GM18517 (cell line): ENCODE measurements around the gene EDARADD.
"Not testable (repeated sequence)": the region's sequence is repeated elsewhere in the genome, so short reads cannot be mapped to it uniquely, and the experiment has no call there.

Source experiments
- ATAC-seq: cut with Tn5 transposase; IDR thresholded peaks from one replicate; pipeline ENCODE4 v1.9.1; 2021; ENCODE audit warnings: mild to moderate bottlenecking, moderate library complexity; ENCODE audit not compliant: unreplicated experiment

Gene EDARADD

DNA sequence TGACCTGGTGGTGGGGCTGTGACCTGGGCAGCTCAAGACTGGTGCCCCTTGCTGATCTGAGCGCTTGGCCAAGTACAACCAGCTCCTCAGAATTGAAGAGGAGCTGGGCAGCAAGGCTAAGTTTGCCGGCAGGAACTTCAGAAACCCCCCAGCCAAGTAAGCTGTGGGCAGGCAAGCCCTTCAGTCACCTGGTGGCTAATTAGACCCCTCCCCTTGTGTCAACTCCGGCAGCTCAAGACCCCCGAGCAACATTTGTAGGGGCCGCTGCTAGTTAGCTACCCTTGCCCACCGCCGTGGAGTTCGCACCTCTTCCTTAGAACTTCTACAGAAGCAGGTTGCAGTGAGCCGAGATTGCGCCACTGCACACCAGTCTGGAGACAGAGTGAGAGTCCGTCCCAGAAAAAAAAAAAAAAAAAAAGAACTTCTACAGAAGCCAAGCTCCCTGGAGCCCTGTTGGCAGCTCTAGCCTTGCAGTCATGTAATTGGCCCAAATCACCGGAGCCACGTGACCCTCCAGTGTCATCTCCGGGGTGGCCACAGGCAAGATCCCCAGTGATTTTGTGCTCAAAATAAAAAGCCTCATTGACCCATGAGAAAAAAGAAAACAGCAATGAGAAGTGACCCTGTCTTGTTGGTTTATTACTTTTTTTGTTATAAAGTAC is 90.4 kb downstream of the EDARADD start:
- ATAC-seq, result no peak

DNA sequence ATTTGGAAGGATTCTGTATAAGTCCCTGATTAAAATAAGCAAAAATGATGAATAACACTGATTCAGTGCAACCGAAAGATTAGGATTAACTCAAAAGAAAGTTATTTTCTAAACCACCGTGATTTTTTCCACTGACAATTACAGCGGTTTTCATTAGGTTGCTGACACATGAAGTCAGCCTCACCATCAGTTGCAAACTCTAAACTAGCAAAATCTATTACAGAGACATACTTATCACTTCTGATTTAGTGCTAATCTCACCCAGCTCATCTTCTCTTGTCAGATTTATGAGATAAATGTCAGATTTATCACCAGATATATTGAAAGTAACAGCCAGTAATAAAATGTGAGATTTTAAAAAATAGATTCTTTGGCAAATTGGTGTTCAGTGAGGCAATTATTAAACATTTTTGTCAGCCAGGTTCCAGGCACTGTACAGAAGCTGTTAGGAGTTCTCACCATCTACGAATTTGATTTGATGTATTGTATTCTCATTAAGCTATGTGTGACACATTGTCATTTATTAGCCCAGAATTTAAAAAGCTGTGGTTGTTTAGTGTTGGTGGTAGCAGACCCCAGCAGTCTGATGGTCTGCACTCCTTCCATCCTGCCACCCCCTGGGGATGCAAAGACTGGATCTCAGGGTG is 92.4 kb downstream of the EDARADD start:
- ATAC-seq, result no peak

GRCh38 chr1:236489161-236489560 is 95.1 kb downstream of the EDARADD start:
- not testable (repeated sequence) for ATAC-seq

- ATAC-seq, result no peak
Observed at GRCh38 chr1:236489710-236490377, 95.8 kb downstream of the EDARADD start.

GRCh38 chr1:236491469-236492136 is 97.5 kb downstream of the EDARADD start:
- ATAC-seq, result no peak

DNA sequence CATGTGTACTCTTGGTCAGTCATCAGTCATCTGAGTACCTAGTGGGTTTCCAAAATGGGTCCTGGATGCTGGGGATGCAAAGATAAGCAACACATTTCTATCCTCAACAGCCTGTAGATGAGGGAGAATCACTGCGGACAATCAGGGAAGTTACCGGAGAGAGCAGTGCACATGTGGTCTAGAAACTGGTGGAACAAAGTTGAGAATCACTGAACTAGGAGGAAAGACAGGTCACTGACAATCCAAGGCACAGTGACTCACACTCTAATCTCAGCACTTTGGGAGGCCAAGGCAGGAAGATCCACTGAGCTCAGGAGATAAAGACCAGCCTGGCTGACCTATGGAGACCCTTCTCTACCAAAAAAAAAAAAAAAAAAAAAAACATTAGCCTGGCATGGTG is 98.3 kb downstream of the EDARADD start:
- ATAC-seq, result no peak

DNA sequence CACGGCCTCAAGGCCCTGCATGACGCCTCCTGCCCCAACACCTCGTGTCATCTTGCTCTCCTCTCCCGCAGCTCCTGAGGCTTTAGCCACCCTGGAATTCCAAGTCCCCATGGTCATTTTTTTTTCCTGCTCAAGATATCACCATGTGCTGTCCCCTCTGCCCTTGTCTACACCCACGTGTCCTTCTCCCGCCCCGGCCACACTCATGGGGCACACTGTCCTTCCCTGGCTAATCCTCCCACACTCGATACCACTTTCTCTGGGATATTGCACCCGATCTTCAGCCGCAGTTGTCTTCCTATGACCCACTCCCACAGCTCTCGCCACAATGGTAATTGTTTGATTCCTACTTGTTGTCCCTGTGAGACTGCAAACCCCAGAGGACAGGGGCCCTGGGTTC is 100.0 kb downstream of the EDARADD start:
- ATAC-seq, result no peak

DNA sequence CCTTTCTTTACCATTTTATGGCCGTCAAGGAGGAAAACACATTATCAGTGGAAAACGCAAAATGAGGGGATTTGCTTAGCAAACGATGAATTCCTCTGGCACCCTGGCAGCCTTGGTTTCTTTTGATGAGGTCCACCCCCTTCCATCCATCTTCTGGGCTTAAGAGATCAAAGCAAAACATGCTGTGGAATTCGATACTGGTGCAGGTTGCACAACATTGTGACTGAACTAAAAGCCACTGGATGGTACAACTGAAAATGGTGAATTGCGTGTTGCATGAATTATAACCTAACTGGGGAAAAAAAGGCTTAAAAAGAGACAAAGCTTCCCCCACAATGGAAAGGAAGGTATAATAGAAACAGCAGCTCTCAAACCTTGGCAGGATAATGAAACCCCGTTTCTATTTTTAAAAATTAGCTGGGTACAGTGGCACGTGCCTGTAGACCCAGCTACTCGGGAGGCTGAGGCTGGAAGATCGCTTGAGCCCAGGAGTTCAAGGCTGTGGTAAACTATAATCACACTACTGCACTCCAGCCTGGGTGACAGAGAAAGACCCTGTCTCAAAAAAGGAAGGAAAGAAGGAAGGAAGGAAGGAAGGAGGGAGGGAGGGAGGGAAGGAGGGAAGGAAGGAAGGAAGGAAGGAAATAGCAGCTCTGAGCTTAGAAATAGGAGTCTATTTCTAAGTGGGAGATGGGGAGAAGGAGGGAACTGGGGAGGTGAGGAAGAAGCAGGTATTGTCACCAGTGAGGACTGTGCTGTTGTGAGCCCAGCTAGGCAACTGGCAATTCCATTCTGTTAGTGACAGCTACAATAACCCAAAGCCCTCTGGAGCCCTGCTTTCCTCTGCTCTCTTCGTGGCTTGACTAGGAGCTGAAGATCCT is 100.7 kb downstream of the EDARADD start:
- no peak for ATAC-seq

DNA sequence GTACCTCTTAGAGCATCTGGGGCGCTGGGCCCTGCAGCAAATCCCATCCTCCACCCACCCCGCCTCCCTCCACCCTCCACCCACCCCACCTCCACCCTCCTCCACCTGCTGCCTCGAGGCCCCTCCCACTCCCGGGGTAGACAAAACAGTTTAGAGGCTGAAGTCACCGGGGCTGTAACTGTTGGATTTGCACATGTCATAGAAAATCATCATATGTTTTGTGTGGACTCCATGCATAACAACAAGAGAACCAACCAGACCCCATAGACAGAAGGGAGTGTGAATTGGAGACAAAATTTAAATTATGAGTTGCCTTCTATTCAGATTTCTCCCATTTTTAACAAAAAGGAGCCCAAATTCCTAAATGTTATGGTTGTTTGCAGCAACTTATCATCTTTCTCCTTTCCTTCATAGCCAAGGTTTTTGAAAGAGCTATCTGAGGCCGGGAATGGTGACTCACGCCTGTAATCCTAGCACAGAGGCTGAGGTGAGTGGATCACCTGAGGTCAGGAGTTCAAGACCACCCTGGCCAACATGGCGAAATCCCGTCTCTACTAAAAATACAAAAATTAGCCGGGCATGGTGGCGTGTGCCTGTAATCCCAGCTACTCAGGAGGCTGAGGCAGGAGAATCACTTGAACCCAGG is 101.5 kb downstream of the EDARADD start:
- no peak for ATAC-seq

- ATAC-seq, result no peak
Observed at GRCh38 chr1:236497908-236498307, 103.8 kb downstream of the EDARADD start.

- ATAC-seq, result no peak
Observed at GRCh38 chr1:236501093-236501492, 107.0 kb downstream of the EDARADD start.

- no peak for ATAC-seq
Observed at GRCh38 chr1:236502579-236502971, 108.5 kb downstream of the EDARADD start.

GRCh38 chr1:236502972-236503639 is 109.0 kb downstream of the EDARADD start:
- no peak for ATAC-seq

DNA sequence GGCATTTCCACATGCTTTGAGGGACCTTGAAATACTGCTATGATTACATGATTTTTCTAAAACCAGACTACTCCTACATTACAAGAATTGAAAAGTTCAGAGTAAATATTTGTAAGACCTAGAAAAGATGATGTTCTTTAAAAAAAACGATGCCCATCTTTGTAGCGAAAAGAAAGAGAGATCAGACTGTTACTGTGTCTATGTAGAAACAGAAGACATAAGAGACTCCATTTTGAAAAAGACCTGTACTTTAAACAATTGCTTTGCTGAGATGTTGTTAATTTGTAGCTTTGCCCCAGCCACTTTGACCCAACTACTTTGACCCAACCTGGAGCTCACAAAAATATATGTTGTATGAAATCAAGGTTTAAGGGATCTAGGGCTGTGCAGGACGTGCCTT is 110.3 kb downstream of the EDARADD start:
- not testable (repeated sequence) for ATAC-seq

GRCh38 chr1:236507022-236507700 is 113.1 kb downstream of the EDARADD start:
- no peak for ATAC-seq

GRCh38 chr1:236508593-236509027 is 114.5 kb downstream of the EDARADD start:
- ATAC-seq, result no peak

- no peak for ATAC-seq
Observed at GRCh38 chr1:236509203-236509602, 115.1 kb downstream of the EDARADD start.

DNA sequence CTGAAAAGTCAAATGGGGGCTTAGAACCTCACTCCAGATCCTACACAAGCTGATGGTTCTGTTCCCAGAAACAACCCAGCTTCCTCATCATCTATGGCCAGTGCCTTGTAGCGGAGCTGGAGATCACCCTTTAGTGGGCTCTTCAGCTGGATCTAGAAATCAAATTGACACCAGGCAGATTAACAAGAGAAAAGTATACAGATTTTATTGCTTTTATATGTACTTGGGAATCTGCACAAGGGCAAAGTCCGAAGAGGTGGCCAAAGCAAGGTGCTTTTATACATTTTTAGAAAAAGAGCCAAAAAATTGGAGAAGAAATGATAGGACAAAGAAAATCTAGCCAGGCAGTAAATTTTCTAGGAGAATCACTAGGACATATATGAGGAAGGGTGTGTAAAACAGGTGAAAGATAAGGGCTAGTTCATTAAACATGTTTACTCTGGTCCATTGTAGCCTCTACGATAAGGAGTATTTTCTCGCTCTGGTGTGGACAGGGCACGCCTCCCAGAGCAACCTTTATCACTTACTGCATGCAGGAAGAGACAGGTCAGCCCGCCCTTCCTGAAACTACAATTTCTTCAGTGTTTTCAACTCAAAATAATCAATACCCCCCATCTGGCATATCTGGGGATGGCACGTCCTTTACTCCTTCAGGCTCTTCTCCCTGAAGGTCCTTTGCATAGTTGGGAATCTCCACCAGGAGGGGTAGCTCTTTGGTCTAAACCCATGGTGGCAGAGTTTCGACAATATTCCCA is 115.7 kb downstream of the EDARADD start:
- no peak for ATAC-seq
